Neural cell (in vitro differentiated cells): ENCODE measurements around the gene HIVEP2.

ENCODE experiments used
- EP300 ChIP-seq: fragments of 450-650 bp; conservative IDR thresholded peaks from 2 replicates; pipeline ENCODE4 v1.6.1; 2014; ENCODE audit warnings: antibody characterized with exemption, mild to moderate bottlenecking, moderate library complexity; ENCODE audit not compliant: poor library complexity, severe bottlenecking
- EZH2 ChIP-seq: fragments of 200-600, 300-800 bp; shearing (Covaris generic), sonication (generic); IDR thresholded peaks from 2 replicates; pipeline ENCODE4 v1.6.1; 2014; ENCODE audit warnings: antibody characterized with exemption, low read length, borderline replicate concordance, mild to moderate bottlenecking; ENCODE audit not compliant: insufficient read depth, poor library complexity, severe bottlenecking
- MXI1 ChIP-seq: fragments of 450-650 bp; conservative IDR thresholded peaks from 2 replicates; pipeline ENCODE4 v1.6.1; 2014; ENCODE audit warnings: antibody characterized with exemption, mild to moderate bottlenecking; ENCODE audit not compliant: poor library complexity, severe bottlenecking
- POLR2AphosphoS5 ChIP-seq: IDR thresholded peaks from 2 replicates; pipeline ENCODE4 v1.6.1; 2012
- RAD21 ChIP-seq: fragments of 450-650 bp; conservative IDR thresholded peaks from 2 replicates; pipeline ENCODE4 v1.6.1; 2014; ENCODE audit warnings: antibody characterized with exemption, mild to moderate bottlenecking, moderate library complexity
- REST ChIP-seq: IDR thresholded peaks from 2 replicates; pipeline ENCODE4 v1.6.1; 2012; ENCODE audit warnings: borderline replicate concordance
- TAF1 ChIP-seq: IDR thresholded peaks from 2 replicates; pipeline ENCODE4 v1.6.1; 2012; ENCODE audit warnings: low read depth
- TF ChIP-seq, protein P1 (sequence below): fragments of 450-650 bp; IDR thresholded peaks from 2 replicates; pipeline ENCODE4 v1.5.1; 2014; ENCODE audit warnings: antibody characterized with exemption, mild to moderate bottlenecking, moderate library complexity; ENCODE audit not compliant: poor library complexity, severe bottlenecking

DNA sequence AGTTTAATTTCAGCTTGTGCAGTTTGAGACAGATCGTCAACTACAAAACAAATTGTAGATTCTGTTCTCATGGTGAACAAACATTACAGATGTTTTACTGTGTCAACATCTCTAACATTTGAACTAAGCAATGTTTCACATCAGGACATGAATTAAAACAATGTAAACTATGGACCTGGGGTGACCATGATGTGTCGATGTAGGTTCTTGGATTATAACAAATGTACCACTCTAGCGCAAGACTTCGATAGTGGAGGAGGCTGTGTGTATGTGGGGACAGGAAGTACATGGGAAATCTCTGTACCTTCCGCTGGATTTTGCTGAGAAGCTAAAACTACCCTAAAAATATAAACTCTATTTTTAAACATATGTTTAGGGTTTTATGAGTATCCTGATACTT, 17.1 kb downstream of the HIVEP2 start:
- TF ChIP-seq EP300: no peak
- TF ChIP-seq, protein P1, sequence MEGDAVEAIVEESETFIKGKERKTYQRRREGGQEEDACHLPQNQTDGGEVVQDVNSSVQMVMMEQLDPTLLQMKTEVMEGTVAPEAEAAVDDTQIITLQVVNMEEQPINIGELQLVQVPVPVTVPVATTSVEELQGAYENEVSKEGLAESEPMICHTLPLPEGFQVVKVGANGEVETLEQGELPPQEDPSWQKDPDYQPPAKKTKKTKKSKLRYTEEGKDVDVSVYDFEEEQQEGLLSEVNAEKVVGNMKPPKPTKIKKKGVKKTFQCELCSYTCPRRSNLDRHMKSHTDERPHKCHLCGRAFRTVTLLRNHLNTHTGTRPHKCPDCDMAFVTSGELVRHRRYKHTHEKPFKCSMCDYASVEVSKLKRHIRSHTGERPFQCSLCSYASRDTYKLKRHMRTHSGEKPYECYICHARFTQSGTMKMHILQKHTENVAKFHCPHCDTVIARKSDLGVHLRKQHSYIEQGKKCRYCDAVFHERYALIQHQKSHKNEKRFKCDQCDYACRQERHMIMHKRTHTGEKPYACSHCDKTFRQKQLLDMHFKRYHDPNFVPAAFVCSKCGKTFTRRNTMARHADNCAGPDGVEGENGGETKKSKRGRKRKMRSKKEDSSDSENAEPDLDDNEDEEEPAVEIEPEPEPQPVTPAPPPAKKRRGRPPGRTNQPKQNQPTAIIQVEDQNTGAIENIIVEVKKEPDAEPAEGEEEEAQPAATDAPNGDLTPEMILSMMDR: no peak
- TF ChIP-seq RAD21: no peak
- TF ChIP-seq TAF1: no peak
- TF ChIP-seq POLR2AphosphoS5: no peak
- TF ChIP-seq MXI1: no peak
- TF ChIP-seq REST: no peak
- no peak for TF ChIP-seq EZH2
